HTR-8/SVneo (cell line): Measurements from ENCODE around the gene RERE.
A peak's percentile ranks its signal among the peaks of the same experiment; 100 is the strongest.
"Not testable (repeated sequence)": the region's sequence is repeated elsewhere in the genome, so short reads cannot be mapped to it uniquely, and the experiment has no call there.

Experiments
- DNase-seq: peaks from one replicate; pipeline ENCODE4 v3.0.0; 2011; ENCODE audit warnings: low spot score, mixed read lengths; ENCODE audit not compliant: insufficient read length
- FAIRE-seq: peaks from 2 replicates; lab custom pipeline; 2011; peaks lifted over from hg19 to GRCh38; lab: Jason Lieb, UNC

RERE gene

DNA sequence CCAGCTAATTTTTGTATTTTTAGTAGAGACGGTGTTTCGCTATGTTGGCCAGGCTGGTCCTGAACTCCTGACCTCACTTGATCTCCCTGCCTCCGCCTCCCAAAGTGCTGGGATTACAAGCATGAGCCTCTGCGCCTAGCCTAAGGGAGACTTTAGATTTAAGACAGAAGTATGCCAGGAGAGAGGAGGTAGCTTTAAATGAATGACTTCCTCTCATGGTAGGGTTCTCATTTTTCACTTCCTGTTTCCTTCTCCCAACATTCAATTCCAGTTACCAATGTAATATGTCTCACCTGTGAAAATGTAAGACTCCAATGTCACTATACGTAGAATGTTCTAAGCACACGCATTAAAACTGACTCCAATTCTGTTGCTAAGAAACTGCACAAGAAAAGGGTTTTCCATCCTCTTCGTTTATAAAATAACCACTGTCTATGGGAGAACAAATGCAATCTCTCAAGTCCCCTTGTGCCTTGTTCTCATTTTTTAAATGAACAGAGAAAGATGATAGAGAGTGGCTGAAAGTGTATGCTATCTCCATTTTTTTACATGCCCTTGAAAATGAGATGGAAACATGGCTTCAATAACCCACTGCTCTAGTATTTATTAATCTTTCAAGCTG is 359.6 kb downstream of the RERE start:
- DNase-seq, result no peak
- FAIRE-seq, result no peak

DNA sequence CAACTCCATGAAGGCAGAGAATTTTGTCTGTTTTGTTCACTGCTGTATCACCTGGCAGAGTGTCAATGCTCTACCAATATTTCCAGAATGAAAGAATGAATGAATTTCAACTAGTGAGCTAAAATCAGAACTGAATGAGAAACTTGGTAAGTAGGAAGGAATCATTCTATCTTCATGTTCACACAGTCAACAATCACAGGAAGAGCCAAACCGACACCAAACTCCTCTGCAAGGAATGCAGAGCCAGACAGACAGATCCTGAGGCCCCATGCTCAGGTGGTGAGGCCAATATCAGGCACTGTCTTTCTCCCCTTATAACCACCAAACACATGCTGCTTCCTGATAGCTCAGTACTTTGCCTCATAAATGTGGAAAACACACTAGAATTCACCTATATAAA is 360.4 kb downstream of the RERE start:
- FAIRE-seq (no peak), DNase-seq (no peak)

DNA sequence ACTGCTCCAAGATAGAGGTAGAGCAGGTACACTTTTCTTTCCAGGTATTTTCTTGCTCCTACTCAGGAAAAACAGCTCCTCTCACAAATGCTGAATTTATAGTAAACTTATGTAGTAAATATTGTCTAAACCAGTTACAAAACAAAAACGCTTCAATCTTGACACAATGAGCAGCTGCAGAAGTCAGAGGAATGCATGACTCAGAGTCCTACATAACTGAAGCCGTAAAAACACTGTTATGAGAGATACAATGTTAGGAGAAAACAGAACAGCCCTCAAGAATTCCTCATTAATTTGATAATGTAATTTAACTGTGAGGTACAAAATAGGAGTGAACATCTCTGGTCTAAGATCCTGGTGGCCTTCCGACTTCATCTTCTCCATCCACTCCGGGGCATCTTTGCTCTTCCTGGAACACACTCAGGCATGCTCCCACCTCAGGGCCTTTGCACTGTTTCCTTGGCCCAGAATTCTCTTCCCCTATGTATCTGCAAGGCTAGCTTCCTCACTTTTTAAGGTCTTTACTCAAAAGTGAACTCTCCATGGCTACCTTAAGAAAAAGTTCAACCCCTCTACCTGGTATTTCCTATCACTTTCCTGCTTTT is 361.0 kb downstream of the RERE start:
- FAIRE-seq (no peak), DNase-seq (peak; percentile 48)

DNA sequence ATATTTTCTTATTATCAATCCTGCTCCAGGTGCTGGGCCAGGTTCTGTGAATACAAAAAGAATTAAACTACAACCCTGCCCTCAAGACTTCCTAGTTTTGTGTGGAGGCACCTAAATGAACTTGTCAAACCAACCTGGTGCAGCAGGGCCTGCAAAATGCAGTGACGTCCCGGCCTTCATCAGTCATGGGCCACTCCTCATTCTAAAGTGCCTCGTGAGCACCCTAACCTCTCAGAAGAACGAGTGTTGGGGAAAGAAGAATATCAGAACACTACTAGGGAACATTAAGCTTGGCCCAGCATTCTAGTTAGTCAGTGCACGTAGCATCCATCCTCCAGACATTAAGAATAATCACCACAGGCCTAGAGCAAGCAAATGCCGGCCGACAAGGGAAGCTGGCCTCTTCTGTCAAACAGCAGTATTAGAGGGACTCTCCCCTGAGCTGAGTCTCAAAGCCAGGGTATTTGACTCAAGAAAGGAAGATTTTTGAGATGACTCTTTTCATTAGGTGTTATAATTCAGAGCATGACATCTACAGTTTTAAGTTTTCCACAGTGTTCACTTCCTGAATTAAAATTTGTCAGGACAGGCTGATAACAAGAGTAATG is 361.6 kb downstream of the RERE start:
- no peak for FAIRE-seq
- DNase-seq, result no peak

DNA sequence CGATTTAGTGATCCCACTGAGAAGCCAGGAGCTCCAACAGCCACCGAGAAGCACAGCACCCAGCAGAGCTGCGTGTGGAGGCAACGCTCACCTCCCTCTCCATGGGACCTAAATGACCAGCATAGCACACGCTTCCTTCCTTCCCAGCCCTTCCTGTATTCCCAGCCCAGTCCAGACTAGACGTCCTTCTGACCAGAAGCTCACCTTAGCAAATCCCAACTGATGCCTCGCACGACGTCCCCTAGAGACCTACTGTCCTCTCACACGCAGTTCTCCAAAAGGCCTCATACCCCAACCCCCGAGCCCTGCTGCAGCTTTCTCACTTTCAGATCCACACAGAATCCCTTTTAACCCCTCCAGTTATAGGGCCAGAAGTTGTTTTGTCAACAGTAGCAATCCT is 367.1 kb downstream of the RERE start:
- DNase-seq, result no peak
- no peak for FAIRE-seq

- FAIRE-seq (no peak), DNase-seq (no peak)
Observed at GRCh38 chr1:8448911-8449661, 368.4 kb downstream of the RERE start.

DNA sequence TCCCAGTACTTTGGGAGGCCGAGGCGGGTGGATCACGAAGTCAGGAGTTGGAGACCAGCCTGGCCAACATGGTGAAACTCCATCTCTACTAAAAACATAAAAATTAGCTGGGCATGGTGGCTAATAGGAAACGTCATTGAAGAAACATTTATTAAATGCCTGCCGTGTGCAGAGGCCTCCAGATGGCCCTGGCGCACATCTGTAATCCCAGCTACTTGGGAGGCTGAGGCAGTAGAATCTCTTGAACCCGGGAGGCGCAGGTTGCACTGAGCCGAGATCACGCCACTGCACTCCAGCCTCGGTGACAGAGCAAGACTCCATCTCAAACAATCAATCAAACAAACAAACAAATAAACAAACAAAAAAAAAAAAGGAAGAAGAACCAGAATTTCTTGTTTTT is 368.9 kb downstream of the RERE start:
- not testable (repeated sequence) for FAIRE-seq, DNase-seq

GRCh38 chr1:8447616-8448150 is 369.8 kb downstream of the RERE start:
- DNase-seq (no peak), FAIRE-seq (no peak)

DNA sequence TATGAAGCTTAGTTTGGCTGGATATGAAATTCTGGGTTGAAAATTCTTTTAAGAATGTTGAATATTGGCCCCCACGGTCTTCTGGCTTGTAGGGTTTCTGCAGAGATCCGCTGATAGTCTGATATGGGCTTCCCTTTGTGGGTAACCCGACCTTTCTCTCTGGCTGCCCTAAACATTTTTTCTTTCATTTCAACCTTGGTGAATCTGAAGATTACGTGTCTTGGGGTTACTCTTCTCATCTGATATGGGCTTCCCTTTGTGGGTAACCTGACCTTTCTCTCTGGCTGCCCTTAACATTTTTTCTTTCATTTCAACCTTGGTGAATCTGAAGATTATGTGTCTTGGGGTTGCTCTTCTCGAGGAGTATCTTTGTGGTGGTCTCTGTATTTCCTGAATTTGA is 371.3 kb downstream of the RERE start:
- FAIRE-seq, DNase-seq: not testable (repeated sequence)

DNA sequence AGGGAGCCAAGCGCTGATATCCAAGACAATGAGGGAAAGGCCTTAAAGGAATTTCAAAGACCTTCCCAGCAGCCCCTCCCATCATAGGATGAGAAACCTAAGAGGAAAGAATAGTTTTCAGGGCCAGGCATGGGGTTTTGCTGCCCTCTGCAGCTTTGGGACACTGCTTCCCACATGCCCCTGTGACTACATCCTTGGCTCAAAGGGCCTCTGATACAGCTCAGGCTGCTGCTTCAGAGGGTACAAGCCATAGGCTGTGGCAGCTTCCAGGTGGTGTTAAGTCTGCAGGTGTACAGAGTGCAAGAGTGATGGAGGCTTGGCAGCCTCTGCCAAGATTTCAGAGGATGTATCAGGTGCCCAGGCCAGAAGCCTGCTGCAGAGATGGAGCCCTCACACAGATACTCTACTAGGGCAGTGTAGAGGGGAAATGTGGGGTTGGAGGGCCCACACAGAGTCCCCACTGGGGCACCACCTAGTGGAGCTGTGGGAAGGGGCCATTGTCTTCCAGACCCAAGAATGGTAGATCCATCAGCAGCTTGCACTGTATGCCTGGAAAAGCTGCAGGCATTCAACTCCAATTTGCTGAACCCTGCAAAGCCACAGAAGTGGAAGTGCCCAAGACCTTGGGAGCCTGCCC is 373.8 kb downstream of the RERE start:
- FAIRE-seq, result no peak
- DNase-seq, result no peak

DNA sequence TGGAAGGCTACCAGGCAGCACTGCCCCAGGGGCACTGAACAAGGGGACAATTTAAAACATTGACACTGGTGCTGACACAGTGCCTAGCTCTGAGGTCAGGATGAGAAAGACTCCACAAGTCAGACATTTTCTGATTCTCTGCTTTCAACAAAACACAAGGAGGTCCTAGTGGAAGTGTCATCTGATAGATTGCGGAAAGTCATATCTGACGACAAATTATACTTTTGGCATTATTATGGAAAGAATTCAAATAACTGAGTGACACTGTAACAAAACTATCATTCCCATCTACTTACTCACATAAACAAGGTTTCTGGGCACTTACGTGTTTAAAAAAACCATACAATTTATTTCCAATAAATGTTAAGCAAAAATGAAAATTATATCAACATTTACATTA is 376.0 kb downstream of the RERE start:
- DNase-seq (no peak), FAIRE-seq (no peak)

DNA sequence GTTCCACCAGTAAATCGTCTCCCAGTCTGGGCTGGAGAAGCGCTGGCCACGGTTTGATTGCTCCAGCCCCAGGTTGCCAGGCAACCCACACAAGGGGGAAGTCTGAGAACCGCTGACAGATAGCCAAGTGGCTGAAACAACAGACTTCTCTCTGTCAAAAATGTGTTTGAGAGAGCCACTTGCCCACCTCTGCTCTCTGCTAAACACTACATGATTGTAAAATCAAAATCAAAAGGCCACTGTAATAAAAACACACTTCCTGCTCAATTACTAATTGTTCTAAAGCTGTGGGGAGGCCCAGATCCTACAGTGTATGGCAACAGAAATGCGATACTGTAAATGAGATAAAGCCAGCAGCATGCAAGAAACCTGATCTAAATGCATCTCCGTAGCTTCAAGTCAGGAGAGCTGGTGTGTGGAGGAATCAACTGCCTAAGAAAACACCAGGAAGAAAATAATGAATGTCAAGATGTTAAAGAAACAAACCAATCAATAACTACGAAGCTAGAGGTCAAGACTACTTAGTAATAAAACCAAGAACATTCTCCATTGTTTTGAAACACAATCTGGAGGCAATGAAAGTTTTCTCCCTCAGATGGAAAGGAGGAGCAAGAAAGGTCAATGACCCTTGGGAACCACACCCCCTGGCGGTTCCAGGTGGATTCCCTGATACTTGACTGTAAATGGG is 378.3 kb downstream of the RERE start:
- FAIRE-seq (no peak), DNase-seq (no peak)

- FAIRE-seq (no peak), DNase-seq (no peak)
Observed at GRCh38 chr1:8438489-8438888, 379.0 kb downstream of the RERE start.

GRCh38 chr1:8437347-8437746 is 380.1 kb downstream of the RERE start:
- DNase-seq (no peak), FAIRE-seq (no peak)

DNA sequence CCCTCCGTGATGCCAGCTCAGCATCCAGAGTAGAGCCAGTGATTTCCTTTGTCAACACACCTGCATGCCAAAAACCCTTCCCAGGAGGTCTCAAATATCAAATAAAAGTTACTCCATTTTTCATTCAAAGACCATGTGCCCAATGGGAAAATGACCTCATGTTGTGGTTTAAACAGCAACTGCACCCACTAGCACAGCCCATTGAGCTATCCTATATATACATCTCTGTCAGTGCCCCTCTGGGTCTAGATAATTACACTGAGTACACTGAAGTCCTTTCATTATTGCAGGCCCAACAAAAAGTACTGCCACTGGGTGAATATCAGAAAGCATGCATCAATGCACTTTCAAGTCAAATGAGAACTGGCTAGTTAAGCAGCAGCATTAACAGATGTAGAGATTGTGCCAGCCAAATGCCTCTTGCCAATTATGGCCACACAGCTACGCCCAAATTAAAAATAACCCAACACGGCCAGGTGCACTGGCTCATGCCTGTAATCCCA is 381.8 kb downstream of the RERE start:
- FAIRE-seq (no peak), DNase-seq (no peak)

GRCh38 chr1:8434101-8434500 is 383.3 kb downstream of the RERE start:
- FAIRE-seq (no peak), DNase-seq (no peak)

DNA sequence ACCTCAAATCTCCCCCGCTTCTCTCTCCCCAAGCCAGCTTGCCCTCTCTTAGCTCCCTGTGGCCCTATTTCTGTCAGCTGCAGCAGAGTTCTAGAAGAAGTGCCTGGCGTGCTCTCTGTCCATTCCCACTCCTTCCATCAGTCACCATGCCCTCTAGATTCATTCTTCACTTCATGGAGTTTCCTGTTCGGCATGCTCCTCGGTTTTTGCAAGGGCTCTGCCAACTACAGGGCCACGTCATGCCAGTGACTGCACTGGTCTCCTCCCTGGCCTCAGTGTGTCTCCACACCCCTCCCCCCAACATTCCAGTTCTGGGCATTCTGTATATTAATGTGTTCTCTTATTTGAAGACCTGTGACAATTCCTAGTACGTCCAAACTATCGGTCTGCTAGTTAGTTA is 385.7 kb downstream of the RERE start:
- FAIRE-seq (no peak), DNase-seq (no peak)

DNA sequence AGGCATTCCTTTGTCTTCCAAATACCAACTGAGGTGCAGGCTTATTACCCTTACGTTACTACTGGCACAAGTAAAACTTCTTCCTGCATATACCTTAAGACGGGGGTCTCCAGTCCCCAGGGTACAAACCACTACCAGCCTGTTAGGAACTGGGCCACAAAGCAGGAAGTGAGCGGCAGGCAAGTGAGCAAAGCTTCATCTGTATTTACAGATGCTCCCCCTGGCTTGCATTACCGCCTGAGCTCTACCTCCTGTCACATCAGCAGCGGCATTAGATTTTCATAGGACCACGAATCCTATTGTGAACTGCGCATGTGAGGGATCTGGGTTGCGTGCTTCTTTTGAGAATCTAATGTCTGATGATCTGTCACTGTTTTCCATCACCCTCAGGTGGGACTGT is 386.4 kb downstream of the RERE start:
- FAIRE-seq, result no peak
- DNase-seq, result no peak

GRCh38 chr1:8430476-8430875 is 387.0 kb downstream of the RERE start:
- FAIRE-seq (no peak), DNase-seq (no peak)
